Mammary epithelial cell (primary cell): ENCODE results near the gene ZPBP.

Source experiments
- EZH2 ChIP-seq: IDR thresholded peaks from 2 replicates; pipeline ENCODE4 v1.6.1; 2012; ENCODE audit warnings: low read length, inconsistent platforms, borderline replicate concordance
- TF ChIP-seq, protein P1 (sequence below), 2 donors: IDR thresholded peaks in 1 of 2; conservative IDR thresholded peaks in 1 of 2; 2 replicates each; pipeline ENCODE4 v1.5.1; 2011 to 2012; ENCODE audit warnings: inconsistent platforms in 2 of 2, low read length in 2 of 2, mild to moderate bottlenecking in 2 of 2, control low read depth in 1 of 2, low read depth in 1 of 2; ENCODE audit not compliant: insufficient read depth in 1 of 2; ENCODE audit errors: extremely low read depth in 1 of 2

DNA sequence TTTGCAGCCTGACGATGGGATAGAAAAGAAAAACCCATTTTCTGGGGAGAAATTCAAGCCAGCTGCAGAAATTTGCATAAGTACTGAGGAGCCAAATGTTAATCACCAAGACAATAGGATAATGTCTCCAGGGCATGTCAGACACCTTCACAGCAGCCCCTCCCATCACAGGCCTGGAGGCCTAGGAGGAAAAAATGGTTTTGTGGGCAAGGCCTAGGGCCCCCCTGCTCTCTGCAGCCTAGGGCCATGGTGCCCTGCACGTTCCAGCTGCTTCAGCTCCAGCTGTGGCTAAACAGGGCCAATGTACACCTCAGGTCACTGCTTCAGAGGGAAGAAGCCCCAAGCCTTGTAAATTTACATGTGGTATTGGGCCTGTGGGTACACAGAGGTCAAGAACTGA lies 161.4 kb downstream of the ZPBP start:
- TF ChIP-seq, protein P1, sequence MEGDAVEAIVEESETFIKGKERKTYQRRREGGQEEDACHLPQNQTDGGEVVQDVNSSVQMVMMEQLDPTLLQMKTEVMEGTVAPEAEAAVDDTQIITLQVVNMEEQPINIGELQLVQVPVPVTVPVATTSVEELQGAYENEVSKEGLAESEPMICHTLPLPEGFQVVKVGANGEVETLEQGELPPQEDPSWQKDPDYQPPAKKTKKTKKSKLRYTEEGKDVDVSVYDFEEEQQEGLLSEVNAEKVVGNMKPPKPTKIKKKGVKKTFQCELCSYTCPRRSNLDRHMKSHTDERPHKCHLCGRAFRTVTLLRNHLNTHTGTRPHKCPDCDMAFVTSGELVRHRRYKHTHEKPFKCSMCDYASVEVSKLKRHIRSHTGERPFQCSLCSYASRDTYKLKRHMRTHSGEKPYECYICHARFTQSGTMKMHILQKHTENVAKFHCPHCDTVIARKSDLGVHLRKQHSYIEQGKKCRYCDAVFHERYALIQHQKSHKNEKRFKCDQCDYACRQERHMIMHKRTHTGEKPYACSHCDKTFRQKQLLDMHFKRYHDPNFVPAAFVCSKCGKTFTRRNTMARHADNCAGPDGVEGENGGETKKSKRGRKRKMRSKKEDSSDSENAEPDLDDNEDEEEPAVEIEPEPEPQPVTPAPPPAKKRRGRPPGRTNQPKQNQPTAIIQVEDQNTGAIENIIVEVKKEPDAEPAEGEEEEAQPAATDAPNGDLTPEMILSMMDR (conservative IDR thresholded peaks at IDR 0.05 in 1 of 2, IDR thresholded peaks at IDR 0.05 in 1 of 2; ENCODE audit: extremely low read depth in 1 of 2, insufficient read depth in 1 of 2, low read depth in 1 of 2, low read length in 2 of 2): no peak
- TF ChIP-seq EZH2: no peak
